GM10266 (cell line): ENCODE measurements around the gene SLC49A3.

Experiments
- DNase-seq: peaks from one replicate; pipeline ENCODE4 v3.0.0; 2012; ENCODE audit errors: extremely low spot score
- TF ChIP-seq, protein P1 (sequence below): IDR thresholded peaks from 2 replicates; pipeline ENCODE4 v1.5.1; 2012; ENCODE audit warnings: mild to moderate bottlenecking, low read depth; ENCODE audit not compliant: control insufficient read depth, insufficient read depth; ENCODE audit errors: missing control alignments

Gene SLC49A3

DNA sequence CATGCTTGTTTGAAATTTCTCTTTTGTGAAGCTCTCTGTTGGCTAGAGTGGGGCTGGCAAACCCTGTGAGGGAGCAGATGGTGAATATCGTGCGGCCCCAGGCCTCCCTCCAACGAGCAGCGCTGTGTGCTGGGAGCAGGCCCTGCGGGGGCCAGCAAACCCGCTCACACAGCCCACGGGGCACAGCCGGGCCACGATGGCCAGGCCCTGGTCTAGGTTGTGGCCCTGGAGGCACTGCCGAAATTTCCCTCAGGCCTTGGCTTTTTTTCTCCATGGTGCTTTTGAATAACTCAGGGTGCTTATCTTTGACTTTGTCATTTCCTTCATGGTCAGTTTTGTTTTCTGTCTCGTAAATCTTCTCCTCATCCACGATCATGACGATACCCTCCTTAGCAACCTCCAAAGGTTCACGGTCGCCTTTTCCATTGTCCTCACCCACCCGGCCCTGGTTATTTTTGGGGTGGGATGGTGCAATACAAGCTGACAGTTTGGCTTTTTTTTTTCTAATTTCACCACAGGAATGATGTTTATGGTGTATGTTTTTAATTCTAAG lies 37.4 kb upstream of the SLC49A3 start:
- TF ChIP-seq, protein P1, sequence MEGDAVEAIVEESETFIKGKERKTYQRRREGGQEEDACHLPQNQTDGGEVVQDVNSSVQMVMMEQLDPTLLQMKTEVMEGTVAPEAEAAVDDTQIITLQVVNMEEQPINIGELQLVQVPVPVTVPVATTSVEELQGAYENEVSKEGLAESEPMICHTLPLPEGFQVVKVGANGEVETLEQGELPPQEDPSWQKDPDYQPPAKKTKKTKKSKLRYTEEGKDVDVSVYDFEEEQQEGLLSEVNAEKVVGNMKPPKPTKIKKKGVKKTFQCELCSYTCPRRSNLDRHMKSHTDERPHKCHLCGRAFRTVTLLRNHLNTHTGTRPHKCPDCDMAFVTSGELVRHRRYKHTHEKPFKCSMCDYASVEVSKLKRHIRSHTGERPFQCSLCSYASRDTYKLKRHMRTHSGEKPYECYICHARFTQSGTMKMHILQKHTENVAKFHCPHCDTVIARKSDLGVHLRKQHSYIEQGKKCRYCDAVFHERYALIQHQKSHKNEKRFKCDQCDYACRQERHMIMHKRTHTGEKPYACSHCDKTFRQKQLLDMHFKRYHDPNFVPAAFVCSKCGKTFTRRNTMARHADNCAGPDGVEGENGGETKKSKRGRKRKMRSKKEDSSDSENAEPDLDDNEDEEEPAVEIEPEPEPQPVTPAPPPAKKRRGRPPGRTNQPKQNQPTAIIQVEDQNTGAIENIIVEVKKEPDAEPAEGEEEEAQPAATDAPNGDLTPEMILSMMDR, result no peak
- no peak for DNase-seq

DNA sequence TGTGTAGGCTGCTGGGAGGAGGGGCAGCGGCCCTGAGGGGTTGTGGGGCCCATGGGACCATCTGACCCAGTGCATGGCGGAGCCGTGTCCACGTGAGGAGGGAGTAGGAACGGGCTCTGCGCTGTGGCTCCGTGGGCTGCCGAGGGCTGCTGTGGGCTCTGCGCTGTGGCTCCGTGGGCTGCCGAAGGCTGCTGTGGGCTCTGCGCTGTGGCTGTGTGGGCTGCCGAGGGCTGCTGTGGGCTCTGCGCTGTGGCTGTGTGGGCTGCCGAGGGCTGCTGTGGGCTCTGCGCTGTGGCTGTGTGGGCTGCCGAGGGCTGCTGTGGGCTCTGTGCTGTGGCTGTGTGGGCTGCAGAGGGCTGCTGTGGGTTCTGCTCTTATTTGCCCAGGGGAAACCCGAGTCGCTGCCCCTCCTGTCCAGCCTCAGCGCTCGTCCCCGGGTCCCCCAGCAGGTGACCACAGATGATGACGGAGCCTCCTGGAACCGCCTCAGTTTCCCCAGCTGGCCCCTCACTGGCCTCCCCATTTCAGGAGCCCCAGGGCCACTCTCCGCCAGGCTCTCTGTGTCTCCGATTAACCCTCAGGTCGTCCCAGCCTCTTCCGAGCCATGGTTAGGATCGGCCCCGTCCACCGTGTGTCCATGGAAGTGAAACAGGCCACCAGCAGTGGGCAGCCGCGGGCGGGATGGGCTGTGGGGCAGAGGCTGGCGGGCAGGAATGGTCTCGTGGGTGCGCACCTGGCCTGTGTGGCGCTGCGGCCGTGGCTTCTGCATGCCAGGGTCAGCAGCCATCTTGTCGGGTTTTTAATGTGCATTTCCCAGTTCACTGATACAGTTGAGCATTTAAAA lies 36.7 kb upstream of the SLC49A3 start:
- TF ChIP-seq, protein P1, result no peak
- DNase-seq, result no peak

DNA sequence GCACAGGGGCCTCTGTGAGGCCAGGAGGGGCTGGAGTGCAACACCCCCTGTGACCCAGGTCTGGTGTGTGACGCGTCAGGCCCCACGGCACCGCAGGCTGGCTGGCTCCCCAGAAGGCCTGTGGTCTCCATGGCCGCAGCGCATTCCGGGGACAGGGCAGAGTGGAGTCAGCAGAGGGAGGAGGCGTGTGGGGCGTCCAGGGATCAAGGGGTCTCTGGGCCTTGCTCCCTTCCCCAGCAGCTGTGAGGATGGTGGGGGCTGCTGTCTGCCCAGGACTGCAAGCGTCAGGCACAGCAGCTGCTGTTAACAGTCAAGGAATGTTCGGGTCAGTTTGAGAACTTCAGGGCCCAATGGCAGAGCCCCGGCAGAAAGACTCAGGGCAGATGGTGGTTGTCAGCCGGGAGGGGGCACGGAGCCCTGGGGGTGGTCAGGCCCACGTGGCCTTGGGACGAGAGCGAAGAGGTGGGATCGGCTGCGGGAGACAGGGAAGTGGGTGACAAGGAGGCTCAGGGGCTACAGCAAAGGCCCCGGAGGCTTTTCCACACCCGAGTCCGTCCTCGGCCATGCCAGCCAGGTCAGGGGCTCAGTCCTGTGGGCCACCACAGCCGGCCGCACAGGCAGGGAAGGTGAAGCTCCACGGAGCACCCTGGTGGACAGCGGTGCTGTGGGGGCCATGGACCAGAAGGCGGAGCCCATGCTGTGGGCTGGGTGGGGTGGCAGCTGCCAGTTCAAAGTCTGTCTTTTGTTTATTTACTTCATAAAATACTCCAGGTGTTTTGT lies 35.0 kb upstream of the SLC49A3 start:
- TF ChIP-seq, protein P1, result no peak
- DNase-seq, result no peak

DNA sequence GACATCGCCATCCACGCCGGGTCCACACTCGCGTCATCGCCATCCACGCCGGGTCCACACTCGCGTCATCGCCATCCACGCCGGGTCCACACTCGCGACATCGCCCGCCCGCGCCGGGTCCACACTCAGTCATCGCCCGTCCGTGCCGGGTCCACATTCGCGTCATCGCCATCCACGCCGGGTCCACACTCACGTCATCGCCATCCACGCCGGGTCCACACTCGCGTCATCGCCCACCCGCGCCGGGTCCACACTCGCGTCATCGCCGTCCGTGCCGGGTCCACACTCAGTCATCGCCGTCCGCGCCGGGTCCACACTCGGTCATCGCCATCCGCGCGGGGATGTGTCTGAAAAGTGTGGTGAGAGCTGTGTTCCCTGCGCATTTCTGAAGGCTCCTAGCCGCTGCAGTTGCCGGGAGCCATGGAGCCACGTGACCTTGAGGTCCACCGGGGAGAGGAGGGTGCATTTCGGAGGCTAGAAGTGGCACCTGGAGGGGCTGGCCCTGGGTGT lies 34.0 kb upstream of the SLC49A3 start:
- DNase-seq, result no peak
- TF ChIP-seq, protein P1, result no peak

DNA sequence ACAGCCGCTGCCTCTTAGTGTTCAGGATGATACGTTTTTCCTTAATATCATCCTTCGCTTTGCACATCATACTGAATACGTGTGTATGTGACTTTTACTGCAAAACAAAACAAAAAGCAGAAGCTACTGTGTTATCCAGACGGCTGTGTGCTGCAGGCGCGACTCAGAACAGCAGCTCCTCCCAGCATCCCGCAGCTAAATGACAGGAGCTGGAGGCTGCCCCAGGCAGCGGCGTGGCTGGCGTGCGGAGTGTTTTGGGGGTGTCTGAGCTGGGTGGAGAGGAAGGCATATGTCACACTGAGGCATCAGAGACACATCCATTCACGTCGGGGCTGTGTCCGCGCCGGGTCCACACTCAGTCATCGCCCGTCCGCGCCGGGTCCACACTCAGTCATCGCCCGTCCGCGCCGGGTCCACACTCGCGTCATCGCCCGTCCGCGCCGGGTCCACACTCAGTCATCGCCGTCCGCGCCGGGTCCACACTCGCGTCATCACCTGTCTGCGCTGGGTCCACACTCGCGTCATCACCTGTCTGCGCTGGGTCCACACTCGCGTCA lies 33.3 kb upstream of the SLC49A3 start:
- TF ChIP-seq, protein P1, result no peak
- no peak for DNase-seq

DNA sequence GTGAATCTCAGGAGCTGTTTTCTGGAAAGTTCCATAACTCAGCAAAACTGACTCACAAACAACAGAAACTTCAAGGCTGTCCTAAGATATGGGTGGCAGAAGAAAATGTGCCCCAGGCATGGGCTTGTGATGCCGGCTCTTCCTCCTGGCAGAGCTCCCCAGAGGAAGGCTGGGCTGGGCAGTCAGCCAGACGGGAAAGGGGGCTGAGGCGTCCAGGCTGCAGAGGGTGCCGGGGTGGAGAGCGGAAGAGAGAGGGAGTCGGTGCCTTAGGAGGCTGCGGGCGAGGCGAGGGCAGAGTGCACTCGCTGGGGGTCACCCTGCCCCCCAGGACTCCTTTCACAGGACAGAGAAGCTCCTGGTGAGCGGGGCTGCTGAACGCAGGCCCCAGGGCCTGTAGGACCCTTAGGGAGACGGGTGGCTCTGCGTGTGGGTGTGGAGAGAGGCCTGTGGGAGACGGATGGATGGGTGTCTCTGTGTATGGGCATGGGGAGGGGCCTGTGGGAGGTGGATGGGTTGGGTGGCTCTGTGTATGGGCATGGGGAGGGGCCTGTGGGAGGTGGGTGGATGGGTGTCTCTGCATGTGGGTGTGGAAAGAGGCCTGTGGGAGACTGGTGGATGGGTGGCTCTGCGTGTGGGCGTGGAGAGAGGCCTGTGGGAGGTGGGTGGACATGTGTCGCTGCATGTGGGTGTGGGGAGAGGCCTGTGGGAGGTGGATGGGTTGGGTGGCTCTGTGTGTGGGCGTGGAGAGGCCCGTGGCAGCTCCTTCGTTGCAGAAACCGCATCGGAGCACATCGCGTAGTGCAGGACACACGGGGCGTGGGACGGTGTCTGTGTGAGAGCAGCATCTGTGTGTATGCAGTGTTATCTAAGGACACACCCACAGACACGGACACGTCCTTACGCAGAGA lies 32.6 kb upstream of the SLC49A3 start:
- no peak for DNase-seq
- TF ChIP-seq, protein P1, result no peak
